Activated T-helper 1 cell treated with anti-CD3 and anti-CD28 coated beads, Interleukin-2, amount 50 U/mL, for 16 hours (primary cell): Measurements from ENCODE around the gene TXNDC9.
"Not testable (repeated sequence)": the region's sequence is repeated elsewhere in the genome, so short reads cannot be mapped to it uniquely, and the experiment has no call there.

Source experiments
- DNase-seq, 2 donors: peaks; one replicate each; pipeline ENCODE4 v3.0.0-alpha.2; 2020; ENCODE audit warnings: low read depth in 1 of 2, low spot score in 1 of 2

Gene TXNDC9, protein sequence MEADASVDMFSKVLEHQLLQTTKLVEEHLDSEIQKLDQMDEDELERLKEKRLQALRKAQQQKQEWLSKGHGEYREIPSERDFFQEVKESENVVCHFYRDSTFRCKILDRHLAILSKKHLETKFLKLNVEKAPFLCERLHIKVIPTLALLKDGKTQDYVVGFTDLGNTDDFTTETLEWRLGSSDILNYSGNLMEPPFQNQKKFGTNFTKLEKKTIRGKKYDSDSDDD

DNA sequence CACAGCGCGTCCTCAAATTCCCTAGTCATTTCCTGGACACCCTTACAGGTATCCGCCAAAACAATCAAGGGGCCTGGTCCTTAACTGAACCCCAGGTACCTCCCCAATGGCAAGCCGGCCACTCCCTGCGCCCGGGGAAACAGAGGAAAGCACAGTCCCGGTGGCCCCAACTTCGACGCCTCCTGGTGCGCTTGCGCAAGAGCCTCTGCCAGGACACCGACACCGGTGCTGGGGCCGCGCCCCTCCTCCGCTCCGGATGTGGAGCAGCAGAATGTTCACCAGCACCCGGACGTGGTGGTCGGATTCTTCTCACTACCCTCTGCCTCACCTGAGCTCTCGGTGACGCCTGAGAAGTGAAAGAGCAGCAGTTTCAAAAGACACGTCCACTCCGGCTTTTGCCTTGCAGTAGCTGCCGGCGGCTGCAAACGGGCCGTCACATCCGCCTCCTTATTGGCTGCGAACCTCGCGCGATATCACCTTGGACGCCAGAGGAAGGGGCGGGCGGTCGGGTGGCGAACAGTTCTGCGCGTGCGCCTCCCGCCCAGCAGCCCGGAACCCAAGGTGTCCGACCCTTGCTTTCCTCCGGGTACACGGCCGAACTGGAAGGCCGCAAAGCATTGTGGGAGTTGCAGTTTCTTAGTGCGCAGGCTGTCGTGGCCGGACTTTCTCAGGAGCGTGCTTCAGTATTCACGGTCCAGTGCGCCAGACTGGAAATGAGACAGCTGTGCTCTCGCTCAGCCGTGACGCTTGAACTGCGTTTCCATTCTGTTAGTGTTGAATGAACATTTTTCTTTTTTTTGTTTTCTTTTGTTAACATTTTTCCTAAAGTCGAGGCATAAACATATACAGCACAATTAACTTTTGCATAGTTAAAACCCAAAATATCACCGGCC, at the start of gene TXNDC9:
TXNDC9 (minus strand) TSS at position 423 of the 893 bp plus-strand sequence. CDS start 3,123 bp downstream, outside the sequence.
- DNase-seq = peak; percentile 94 to 96

DNA sequence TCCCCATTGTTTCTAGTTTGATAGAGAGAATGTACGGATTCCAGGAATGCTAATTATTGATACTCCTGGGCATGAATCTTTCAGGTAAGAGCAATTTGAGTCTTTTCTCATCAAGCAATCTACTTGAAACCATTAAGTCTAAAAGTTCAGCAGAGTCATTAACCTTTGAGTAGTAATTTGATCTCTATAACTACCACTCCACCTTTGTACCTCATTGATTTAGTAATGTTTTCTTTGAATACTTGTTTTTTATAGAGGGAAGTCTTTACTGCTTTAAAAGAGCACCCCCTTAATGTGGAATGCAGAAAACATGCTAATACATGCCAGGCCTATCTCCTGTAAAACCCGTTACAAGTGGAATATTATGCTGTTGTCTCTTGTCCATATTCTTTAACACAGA, 46.0 kb upstream of the TXNDC9 start:
- no peak for DNase-seq

DNA sequence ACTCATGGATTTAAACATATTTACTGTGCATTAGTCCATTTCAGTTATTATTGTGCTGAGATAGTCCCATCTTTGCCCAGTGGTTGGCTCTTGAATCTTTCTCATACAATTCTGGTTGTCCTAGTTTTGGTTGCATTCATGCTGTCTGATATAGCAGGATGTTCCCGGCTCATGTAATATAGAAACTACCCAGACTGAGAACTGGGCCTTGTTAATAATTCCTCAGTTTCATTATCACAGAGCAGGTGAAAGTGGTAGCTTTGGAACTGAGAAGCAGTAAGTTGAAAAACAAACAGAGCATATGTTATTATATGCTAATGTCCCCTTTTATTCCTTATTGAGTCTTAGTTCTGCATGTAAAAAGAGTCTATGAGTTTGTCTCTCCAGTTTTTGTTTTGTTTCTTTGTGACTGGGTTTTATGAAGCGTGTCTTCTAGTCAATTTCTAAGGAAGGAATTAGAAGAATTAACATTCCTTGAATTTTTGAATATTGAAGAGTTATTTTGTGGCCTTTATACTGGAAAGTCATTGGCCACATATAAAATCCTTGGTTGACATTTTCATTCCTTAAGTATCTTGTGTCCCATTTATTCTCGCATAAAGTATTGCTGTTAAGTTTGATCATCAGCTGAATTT, 44.4 kb upstream of the TXNDC9 start:
- no peak for DNase-seq

DNA sequence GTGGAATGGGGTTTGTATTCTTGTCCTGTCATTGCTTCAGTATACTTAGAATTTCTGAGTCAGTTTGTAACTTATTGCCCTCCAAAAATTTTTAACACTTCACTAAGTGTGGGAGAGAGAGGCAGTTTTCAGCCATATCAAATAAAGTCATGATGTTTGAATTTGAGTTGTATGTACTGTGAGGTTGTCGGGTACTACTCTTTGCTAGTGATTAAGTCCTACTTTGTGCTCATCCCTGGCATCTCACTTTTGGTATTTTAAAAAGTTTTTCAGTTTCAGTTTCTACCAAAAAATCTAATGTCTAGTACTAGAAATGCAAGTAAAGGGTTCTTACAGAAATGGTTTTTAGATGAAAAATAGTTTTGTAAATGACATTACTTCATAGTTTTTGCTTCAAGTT, 41.7 kb upstream of the TXNDC9 start:
- DNase-seq = no peak

DNA sequence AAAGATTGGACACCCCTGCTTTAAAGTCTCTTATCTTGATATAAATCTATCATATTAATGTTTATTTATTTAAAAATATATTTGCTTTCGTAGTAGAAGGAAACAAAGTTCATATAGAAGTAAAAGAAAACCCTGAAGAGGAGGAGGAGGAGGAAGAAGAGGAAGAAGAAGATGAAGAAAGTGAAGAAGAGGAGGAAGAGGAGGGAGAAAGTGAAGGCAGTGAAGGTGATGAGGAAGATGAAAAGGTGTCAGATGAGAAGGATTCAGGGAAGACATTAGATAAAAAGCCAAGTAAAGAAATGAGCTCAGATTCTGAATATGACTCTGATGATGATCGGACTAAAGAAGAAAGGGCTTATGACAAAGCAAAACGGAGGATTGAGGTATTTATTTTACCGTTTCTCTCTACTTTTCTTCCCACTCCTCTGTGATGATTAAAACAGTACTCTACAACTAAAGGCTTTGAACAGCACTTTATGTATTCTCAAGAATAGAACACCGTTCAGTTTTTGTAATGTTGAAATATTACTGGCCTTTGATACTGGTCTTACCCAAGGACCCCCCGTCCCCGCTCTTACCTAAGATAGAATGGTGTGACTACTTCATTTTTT, 40.2 kb upstream of the TXNDC9 start:
- no peak for DNase-seq

DNA sequence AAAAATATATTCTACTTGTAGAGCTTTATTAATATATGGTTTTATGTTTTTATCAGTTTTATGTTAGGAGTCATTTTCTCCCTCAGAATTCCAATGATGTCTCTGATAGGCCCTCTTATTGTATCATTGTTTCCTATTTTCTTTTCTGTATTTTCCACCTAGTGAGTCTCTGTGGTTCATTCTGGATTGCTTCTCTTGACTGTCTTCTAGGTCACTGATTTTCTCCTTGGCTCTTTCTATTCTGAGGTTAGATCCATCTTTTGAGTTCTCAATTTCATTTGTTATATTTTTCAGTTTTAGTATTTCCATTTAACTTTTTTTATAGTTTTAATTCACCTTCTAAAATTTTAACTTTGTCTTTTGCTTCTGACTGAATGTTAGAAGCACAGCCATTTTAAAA, 38.6 kb upstream of the TXNDC9 start:
- no peak for DNase-seq

DNA sequence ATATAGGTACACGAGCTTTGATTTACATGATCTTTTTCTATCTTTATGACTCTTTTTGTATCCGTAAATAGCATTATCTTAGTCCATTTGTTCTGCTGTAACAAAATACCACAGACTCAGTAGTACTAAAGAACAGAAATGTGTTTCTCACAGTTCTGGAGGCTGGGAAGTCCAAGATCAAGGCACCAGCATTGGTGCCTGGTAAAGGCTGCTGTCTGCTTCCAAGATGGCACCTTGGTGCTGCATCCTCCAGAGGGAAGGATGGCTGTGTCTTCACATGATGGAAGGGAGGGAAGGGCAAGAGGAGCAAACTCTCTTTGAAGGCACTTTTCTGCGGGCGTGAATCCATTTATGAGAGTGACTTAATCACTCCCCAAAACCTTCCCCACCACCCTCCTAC, 37.0 kb upstream of the TXNDC9 start:
- DNase-seq = no peak

DNA sequence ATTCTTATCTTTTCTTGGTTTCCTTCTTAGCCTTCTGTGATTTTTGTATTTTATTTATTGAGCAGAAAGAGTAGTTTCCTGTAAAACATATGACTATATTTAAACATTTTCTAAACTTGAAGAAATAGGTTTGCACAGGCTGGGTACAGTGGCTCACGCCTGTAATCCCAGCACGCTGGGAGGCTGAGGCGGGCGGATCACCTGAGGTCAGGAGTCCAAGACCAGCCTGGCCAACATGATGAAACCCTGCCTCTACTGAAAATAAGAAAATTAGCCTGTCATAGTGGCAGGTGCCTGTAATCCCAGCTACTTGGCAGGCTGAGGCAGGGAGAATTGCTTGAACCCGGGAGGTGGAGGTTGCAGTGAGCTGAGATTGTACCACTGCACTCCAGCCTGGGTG, 32.7 kb upstream of the TXNDC9 start:
- DNase-seq = not testable (repeated sequence)

DNA sequence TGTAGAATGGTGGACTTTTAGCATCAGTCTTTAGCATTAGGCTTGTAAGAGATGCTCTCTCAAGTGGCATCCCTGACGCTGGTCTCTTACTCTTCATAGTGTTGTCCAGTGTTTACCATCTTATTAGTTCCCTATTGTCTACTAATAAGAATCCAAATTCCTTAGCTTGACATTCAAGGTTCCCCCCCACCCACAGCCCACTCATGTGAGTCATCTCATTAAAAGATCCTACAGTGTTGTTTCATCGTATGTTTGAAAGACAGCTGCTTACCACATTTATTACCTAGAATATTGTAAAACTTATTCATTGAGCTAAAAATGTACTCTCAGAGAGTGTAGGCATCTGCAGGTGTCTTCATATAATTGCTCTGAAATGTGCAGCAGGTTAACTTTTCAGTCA, 29.5 kb upstream of the TXNDC9 start:
- no peak for DNase-seq

DNA sequence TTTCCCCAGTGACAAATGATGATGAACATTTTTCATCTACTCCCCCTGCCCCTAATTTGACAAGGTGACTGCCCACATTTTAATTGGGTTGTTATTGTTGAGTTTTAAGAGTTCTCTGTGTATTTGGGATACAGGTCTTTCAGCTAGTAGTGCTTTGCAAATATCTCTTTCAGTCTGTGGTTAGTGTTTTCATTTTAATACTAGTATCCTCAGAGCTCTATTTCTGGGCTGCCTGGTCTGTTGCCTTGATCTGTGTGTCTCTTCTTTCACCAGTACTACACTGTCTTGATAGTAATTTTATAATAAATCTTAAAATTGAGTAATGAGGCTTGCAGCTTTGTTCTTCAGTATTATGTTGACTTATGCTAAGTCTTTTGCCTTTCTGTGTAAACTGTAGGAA, 20.7 kb upstream of the TXNDC9 start:
- no peak for DNase-seq

DNA sequence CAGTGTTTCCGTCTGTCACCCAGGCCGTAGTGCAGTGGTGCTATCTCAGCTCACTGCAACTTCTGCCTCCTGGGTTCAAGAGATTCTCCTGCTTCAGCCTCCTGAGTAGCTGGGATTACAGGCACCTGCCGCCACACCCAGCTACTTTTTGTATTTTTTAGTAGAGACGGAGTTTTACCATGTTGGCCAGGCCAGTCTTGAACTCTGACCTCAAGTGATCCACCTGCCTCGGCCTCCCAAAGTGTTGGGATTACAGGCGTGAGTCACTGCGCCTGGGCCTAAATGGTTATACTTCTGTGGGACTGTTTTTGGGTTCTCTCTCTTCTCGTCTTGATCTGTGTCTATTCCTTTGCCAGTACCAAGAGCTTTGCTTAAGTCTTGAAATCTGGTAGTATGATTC, 18.7 kb upstream of the TXNDC9 start:
- not testable (repeated sequence) for DNase-seq

DNA sequence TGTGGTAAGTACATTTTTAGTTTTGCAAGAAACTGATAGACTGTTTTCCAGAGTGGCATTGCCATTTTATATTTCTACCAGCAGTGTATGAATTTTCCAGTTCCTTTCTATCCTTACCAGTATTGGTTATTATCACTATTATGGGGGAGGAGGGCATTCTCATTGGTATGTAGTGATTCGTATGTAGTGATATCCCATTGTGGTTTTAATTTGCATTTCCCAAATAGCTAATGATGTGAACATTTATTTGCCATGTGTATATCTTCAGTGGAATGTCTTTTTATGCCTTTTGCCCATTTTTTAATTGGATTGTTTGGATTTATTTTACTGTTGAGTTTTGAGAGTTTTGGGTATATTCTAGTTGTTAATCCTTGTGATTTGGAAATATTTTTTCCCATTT, 17.9 kb upstream of the TXNDC9 start:
- no peak for DNase-seq

DNA sequence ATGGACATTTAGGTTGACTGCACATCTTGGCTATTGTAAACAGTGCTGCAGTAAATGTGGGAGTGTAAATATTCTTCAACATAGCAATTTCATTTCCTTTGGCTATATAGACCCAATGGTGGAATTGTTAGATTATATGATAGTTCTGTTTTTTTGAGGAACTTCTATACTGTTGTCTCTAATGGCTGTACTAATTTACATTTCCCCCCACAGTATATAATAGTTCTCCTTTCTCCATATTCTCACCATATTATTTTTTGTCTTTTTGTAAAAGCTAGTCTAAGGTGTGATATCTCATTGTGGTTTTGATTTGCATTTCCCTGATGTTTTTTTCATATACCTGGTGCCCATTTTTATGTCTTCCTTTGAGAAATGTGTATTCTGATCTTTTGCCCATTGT, 14.1 kb upstream of the TXNDC9 start:
- no peak for DNase-seq

DNA sequence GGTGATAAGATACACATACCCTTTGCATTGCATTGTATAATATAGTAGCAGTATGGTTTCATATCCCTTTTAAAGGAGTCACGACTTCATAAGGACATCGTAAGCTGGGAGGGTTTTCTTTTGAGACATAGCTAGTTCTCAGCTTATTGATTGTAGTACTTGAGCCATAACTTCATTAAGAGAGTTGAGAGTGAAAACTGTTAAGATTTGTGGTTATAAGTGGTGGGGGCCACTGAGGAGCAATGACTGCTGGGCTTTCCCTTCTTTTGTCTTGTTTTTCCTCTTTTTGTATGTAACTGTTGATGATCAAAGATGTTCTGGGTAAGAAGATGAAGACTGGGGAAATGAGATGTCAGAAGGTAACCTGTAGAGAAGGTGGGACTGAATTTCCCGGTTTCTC, 12.0 kb upstream of the TXNDC9 start:
- no peak for DNase-seq

DNA sequence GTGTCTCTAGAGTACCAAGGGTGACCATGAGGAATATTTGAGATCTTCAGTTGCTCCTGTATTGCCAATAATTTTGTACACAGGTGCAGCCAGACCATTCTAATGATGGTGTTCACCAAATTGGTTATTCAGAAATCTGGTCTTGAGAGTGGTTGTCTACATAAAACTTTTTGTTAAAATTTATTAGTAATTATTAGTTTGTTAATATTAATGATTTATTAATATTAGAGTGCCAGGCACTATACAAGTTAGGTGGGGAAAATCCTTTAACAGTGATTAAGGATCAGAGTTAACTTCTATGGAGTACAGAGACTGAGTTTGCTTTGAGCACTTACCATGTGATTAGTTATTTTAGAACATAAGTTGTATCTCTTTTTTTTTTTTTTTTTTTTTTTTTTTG, 10.1 kb upstream of the TXNDC9 start:
- no peak for DNase-seq

DNA sequence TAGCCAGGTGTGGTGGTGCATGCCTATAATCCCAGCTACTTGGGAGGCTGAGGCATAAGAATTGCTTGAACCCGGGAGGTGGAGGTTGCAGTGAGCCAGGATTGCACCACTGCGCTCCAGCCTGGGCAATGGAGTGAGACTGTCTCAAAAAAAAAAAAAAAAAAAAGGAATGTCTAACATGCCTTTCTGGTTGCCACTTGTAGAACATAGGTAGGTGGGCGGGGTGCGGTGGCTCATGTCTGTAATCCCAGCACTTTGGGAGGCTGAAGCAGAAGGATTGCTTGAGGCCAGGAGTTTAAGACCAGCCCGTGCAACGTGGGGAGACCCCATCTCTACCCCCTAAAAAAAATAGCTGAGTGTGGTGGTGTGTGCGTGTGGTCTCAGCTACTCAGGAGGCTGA, 9.3 kb upstream of the TXNDC9 start:
- DNase-seq = not testable (repeated sequence)

DNA sequence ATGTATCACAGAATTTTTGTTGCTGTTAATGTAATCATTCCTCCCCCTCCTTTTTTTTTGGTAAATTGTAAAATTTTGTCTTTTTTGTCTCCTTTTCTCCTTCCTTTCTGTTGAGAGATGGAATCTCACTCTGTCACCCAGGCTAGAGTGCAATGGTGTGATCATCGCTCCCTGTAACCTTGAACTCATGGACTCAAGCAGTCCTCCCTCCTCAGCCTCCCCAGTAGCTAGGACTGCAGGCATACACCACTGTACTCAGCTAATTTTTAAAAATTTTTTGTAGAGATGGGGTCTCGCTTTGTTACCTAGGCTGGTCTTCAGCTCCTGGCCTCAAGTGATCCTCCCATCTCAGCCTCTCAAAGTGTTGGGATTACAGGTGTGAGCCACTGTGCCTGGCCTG, 6.4 kb upstream of the TXNDC9 start:
- no peak for DNase-seq

DNA sequence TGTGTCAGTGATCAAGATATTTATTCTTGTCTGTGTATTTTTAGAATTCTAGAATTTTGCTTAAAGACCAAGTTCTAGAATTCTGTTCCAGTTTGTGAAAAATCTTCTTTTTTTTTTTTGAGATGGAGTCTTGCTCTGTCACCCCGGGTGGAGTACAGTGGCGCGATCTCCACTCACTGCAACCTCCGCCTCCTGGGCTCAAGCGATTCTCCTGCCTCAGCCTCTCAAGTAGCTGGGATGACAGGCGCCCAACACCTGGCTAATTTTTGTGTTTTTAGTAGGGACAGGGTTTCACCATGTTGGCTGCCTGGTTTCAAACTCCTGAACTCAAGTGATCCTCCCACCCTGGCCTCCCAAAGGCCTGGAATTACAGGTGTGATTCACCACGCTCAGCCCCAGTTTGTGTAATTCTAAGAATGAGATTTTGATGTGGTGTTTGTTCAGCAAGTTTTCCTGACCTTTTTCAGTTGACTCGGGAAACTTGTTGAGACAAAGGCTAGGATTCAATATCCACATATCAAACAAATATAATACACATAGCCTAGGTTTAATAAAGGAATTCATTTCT, 4.6 kb upstream of the TXNDC9 start:
- no peak for DNase-seq

DNA sequence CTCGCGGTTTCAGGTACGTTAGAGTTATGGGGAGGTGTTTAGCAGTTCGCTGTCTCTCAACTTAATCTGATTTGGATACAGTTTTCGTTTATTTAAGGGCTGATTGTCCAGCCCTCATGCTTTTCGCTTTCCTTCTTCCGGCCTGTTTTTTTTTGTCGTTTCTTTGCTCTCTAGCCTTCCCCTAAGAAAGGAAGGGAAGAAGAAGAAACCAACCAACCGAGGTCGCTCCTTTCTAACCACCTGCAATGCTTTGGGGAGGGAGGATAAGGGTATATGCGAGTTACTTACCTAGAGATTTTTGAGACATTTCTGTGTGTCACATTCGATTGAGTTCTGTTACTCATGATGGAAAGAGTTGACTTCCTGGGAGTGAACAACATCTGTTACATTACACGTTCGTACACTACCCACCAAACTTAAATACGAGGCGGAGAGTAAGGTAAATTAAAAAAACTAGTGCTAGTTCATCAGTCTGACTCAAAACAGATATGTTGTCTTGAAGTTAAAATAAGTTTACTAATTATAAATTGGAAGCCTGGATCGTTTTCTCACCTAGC, 2.0 kb upstream of the TXNDC9 start:
- DNase-seq = no peak

DNA sequence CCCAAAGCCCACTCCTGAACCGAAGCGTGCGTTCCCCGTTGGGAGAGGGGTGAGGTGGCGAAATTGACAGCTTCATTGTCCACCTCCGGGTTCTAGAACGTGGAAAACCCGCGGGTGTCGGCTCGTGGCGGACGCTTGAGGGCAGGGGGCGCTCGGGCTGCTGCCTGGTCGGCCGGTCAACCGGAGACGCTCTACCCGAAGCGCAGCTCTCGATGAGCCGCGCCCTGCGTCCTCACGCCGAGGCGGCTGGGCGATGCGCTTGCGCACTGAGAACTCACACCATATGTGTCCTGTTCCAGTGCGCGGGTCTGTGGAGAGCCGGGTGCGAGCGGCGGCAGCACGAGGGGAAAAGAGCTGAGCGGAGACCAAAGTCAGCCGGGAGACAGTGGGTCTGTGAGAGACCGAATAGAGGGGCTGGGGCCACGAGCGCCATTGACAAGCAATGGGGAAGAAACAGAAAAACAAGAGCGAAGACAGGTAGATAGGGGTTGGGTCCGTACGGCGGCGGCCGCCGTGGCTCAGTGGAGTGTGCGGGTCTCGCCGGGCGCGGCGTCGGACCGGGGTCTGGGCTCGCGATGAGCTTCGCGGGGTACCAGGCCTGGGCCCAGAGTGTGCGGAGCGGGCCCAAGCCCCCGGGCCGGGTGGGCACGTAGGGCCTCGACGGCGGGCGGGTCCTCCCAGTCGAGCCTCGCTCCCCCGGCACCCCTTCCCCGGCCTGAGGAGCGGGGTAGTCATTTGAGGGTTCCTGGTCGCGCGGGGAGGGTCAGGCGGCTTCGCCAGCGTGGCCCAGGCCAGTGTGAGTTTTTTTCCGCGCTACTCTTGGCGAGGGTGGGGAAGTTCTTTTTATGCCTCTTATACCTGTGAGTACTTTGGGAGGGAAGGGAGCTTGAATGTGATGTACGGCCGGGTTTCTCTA, 1.2 kb upstream of the TXNDC9 start, which contains the start of gene EIF5B:
EIF5B (plus strand) TSS at position 277 of the 916 bp plus-strand sequence; CDS start at position 443, 166 bp downstream.
- DNase-seq = peak; percentile 87 to 90
